ENCODE results near the gene TEKTIP1.

- TF ChIP-seq CTCF (IDR thresholded peaks at IDR 0.05; ENCODE audit: insufficient read depth, low read depth, low read length) (no peak), EZH2 (IDR thresholded peaks at IDR 0.05; ENCODE audit: insufficient read depth, low read length) (no peak)
These were observed 24.9 kb downstream of the TEKTIP1 start for GRCh38 chr19:3563709-3564524.
